Stimulated activated naive CD8-positive, alpha-beta T cell treated with anti-CD3 and anti-CD28 coated beads, Interleukin-15, amount 100 ng/mL, for 72 hours (primary cell): Measurements from ENCODE around the gene UBE2U.
A peak's percentile ranks its signal among the peaks of the same experiment; 100 is the strongest.

ENCODE experiments used
- ATAC-seq: fragments of 150-1000 bp; cut with Tn5 transposase; 2 replicates; pipeline ENCODE4 v1.10.0; 2021; ENCODE audit warnings: mild to moderate bottlenecking, moderate library complexity
- DNase-seq, 2 donors: peaks; one replicate each; pipeline ENCODE4 v3.0.0; 2021 to 2022
- H3K27ac Mint-ChIP-seq, 2 donors: one replicate each; pipeline ENCODE4 v1.8.0; 2022; ENCODE audit warnings: mild to moderate bottlenecking in 2 of 2, mixed read lengths in 2 of 2, moderate library complexity in 2 of 2
- H3K27me3 Mint-ChIP-seq: one replicate; pipeline ENCODE4 v1.8.0; 2022; ENCODE audit warnings: mixed read lengths
- H3K4me1 Mint-ChIP-seq: one replicate; pipeline ENCODE4 v1.8.0; 2022; ENCODE audit warnings: mild to moderate bottlenecking, mixed read lengths
- H3K4me3 Mint-ChIP-seq, 2 donors: one replicate each; pipeline ENCODE4 v1.8.0; 2022; ENCODE audit warnings: mild to moderate bottlenecking in 2 of 2, mixed read lengths in 2 of 2, moderate library complexity in 1 of 2
- H3K9me3 Mint-ChIP-seq, 2 donors: one replicate each; pipeline ENCODE4 v1.8.0; 2022; ENCODE audit warnings: mixed read lengths in 2 of 2

Gene UBE2U, protein sequence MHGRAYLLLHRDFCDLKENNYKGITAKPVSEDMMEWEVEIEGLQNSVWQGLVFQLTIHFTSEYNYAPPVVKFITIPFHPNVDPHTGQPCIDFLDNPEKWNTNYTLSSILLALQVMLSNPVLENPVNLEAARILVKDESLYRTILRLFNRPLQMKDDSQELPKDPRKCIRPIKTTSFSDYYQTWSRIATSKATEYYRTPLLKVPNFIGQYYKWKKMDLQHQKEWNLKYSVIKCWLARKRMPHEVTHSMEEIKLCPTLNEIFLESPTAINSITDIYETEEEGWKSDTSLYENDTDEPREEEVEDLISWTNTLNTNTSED

DNA sequence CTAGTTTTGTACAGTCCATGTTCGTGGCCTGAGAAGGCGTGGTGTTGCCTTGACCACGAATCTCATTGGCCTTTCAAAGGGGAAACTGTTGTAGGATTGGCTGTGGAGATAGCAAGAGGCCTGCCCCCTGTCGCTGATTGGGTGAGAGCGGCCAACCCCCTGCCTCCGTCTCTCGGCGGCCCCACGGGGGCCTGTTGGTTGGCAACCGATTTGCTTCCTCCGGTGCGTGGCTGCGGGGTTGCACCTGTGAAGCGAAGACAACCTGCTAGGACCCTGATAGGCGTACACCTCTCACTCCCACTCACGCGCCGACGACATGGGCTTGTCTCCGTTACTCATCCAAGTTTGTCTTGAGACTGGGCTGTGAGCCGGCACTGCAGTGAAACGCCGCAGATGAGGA is at the start of gene UBE2U:
UBE2U (plus strand) TSS at position 204 of the 400 bp plus-strand sequence. CDS start 428 bp downstream, outside the sequence.
- DNase-seq: no peak
- Mint-ChIP-seq H3K4me3 (no peak within 1 kb of the TSS), H3K9me3 (no peaks in the 10 kb centered on the region)

DNA sequence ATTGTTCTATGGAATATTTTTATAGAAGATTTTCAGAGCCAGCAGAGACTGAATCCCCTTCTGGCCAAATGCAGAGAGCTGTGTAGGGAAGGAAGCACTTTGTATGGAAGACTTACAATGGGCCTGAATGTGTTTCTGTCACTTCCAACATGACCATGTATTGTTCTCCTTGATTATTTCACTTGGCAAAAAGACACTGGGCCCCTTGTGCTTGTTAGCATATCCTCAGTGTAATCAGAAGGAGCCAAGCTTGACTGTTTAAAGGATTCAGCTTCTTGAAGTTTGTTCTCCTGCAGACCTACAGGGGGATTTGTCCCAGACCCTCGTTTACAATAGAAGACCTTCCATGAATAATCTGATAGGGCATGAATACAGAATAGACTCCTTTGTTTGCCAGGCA is 48.1 kb upstream of the UBE2U start:
- Mint-ChIP-seq H3K27me3 (peaks cover 8% of the 10 kb centered on the region), H3K4me1 (no peaks in the 10 kb centered on the region), H3K9me3 (no peaks in the 10 kb centered on the region), H3K4me3 (no peak overlapping the region), H3K27ac (peak overlapping the region in 1 of 2 donors; percentile 46)
- DNase-seq (no peak), ATAC-seq (no peak)

More for the DNA sequence above, at the start of gene UBE2U:
- Mint-ChIP-seq H3K27ac (no peak within 1 kb of the TSS), H3K4me1 (peaks cover 7% of the 10 kb centered on the region), H3K27me3 (peaks cover 12% of the 10 kb centered on the region)
- ATAC-seq: no peak

DNA sequence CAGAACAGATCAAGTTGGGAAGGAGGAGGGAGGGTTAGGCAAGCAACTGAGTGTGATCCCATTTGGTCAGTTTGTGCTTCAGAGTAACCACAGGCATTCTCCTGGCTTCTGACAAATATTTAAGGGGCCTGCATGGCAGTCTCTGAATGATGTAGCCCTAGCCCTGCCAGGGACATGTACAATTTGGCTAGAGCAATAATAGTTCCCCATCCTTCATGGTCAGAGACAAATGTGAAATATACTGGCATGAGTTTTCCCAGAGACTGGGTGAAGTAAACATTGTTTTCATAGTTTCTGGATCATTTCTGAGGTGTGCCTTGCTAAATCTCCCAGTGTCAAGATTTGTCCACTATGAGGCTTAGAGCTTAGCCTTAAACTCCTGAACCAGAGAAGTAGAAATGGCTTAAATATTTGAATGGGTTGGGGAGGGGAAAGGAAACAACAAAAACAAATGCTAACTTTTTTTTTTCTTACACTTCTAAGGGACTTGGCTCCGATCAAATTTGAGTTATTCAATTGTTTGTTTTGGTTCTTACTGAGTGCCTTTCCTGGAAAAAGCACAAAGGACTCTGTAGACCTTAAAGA is 42.0 kb upstream of the UBE2U start:
- no peaks in the 10 kb centered on the region for H3K4me1 Mint-ChIP-seq
- DNase-seq (no peak), ATAC-seq (no peak)
- no peaks in the 10 kb centered on the region for H3K9me3 Mint-ChIP-seq
- H3K27ac Mint-ChIP-seq: no peak overlapping the region
- H3K27me3 Mint-ChIP-seq: peaks cover 10% of the 10 kb centered on the region
- no peak overlapping the region for H3K4me3 Mint-ChIP-seq

DNA sequence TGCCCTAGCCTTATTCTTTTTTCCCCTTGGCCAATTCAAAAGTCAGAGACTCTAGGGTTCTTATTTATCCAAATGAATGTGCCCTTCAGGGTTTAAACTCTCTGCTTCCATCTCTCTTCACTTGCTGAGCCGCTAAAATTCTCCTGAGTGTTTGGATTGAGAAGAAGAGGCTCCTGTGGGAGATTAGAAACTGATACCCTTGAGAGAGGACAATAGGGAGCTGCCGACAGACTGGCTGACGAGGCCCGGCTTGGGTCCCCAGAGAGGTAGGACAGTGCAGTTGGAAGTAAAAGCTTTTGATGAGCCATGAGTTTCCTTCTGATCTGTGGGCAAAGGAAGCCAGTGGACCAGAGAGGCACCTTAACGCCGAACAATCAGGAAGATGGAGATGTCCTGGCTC is 41.3 kb upstream of the UBE2U start:
- Mint-ChIP-seq H3K27me3 (peaks cover 10% of the 10 kb centered on the region), H3K4me1 (no peaks in the 10 kb centered on the region), H3K4me3 (no peak overlapping the region), H3K9me3 (no peaks in the 10 kb centered on the region), H3K27ac (no peak overlapping the region)
- ATAC-seq (no peak), DNase-seq (no peak)

DNA sequence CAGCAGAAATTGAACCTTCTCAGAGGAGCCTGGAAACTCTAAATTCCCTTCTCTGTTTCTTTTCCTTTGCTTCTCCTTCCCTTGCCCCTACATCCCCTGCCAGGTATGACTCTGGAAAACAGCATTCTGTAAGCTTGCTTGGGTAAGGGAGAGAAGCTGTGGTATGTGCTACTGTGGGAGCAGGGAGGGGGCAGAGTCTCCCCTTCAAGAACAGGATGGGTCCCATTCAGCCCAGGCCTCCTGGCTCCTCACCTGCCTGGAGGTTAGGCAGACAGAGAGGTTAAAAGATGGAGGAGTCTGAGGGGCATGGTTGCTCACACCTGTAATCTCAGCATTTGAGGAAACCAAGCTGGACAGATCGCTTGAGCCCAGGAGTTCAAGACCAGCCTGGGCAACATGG is 40.6 kb upstream of the UBE2U start:
- H3K27ac Mint-ChIP-seq: no peak overlapping the region
- no peaks in the 10 kb centered on the region for H3K4me1 Mint-ChIP-seq
- H3K4me3 Mint-ChIP-seq: no peak overlapping the region
- no peak for ATAC-seq
- peaks cover 10% of the 10 kb centered on the region for H3K27me3 Mint-ChIP-seq
- H3K9me3 Mint-ChIP-seq: no peaks in the 10 kb centered on the region
- no peak for DNase-seq

DNA sequence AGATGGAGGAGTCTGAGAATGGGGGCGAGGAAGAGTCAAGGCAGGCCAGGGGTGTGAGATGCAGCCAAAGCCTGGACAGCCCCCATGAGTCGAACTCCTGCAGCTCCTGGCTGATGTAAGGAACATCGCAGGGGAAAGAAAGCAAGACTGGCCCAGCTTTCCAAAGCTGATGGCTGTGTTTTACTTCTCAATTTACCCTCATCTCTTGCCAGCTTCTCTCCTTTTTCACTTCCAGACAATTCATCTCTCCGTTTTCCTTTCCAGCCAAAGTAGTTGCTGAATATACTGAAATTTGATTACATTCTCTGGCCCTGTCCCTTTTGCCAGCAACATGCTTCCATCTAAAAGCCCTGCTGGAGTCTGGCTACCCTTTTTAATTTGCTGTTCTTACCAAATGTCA is 40.0 kb upstream of the UBE2U start:
- H3K9me3 Mint-ChIP-seq: no peaks in the 10 kb centered on the region
- H3K4me1 Mint-ChIP-seq: no peaks in the 10 kb centered on the region
- no peak overlapping the region for H3K4me3 Mint-ChIP-seq
- H3K27ac Mint-ChIP-seq: no peak overlapping the region
- ATAC-seq: no peak
- no peak for DNase-seq
- H3K27me3 Mint-ChIP-seq: peaks cover 10% of the 10 kb centered on the region

DNA sequence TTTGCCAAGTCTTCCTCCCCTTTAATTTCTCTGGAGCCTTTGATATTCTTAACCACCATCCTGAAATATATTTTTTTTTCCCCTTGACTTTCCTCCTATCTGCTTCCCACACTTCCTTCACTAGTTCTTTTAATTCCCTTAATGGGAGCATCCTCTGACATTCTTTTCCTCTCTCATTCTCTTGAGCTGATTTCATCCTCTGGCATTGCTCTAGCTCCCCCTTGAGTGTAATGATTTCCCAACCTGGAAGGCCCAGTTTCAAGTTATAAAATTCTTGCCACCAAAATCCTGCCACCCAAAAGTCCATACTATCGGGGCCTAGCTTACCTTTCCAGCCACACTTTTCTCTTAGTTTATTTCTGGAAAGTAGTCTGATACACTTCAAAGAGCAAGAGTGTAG is 39.5 kb upstream of the UBE2U start:
- Mint-ChIP-seq H3K27ac (no peak overlapping the region), H3K9me3 (peaks cover 0 to under 1% of the 10 kb centered on the region in 2 donors), H3K4me3 (no peak overlapping the region), H3K4me1 (no peaks in the 10 kb centered on the region), H3K27me3 (peaks cover 10% of the 10 kb centered on the region)
- no peak for DNase-seq
- ATAC-seq: no peak

DNA sequence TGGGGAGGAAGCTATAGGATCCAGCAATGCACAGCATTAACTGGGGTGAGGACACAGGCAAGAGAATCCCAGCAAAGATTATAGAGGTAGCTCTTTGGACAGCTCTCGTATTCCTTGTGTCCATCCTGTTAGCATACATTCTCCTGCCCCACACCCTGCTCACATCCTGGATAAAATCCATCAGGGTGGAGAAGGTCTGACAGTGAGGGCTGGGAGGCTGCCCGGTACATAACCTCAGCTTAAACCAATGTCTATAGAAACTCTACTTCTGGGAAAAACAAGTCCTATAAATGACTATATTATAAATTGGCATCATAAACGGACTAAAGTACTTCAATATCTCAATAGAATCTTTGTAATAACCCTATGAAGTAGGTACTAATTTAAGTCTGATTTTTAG is 36.8 kb upstream of the UBE2U start:
- H3K4me3 Mint-ChIP-seq: no peak overlapping the region
- ATAC-seq (no peak), DNase-seq (no peak)
- peaks cover 8% of the 10 kb centered on the region for H3K4me1 Mint-ChIP-seq
- peaks cover 0 to 4% of the 10 kb centered on the region in 2 donors for H3K9me3 Mint-ChIP-seq
- H3K27ac Mint-ChIP-seq: no peak overlapping the region
- H3K27me3 Mint-ChIP-seq: peaks cover 24% of the 10 kb centered on the region

DNA sequence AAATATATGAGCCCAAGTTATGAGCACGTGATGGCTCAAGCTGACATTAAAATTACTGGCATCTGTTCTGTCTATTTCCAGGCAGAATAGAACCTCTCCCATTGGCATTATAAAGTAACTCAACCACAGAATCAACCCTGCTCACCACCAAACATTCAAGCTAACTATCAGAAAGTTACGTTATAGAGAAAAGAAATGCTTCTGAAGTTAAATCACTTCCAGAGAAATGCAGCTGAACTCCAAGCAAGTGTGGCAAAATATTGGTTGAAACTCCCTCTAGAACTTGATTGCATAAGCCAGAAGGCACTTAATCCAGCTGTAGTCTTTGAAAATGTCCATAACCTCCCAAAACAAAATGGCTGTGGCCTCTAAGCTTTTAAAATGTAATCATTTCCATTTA is 36.2 kb upstream of the UBE2U start:
- Mint-ChIP-seq H3K9me3 (peaks cover 0 to 4% of the 10 kb centered on the region in 2 donors), H3K27me3 (peaks cover 18% of the 10 kb centered on the region), H3K4me3 (no peak overlapping the region), H3K27ac (no peak overlapping the region), H3K4me1 (peaks cover 13% of the 10 kb centered on the region)
- ATAC-seq (no peak), DNase-seq (no peak)

DNA sequence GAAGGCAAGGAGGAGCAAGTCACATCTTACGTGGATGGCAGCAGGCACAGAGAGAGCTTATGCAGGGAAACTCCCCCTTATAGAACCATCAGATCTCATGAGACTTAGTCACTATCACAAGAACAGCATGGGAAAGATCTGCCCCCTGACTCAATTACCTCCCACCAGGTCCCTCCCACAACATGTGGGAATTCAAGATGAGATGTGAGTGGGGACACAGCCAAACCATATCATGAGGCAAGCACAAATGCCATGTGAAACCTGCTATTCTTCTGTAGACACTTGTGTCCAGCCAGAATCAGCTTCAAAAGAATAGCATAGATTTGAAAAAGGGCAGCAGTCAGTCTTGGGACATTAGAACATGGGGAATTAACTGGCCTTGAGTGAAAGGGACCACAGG is 32.2 kb upstream of the UBE2U start:
- Mint-ChIP-seq H3K27ac (no peak overlapping the region), H3K4me1 (peaks cover 23% of the 10 kb centered on the region), H3K27me3 (peaks cover 33% of the 10 kb centered on the region), H3K4me3 (no peak overlapping the region), H3K9me3 (peaks cover 0 to 4% of the 10 kb centered on the region in 2 donors)
- DNase-seq: no peak
- ATAC-seq: no peak

DNA sequence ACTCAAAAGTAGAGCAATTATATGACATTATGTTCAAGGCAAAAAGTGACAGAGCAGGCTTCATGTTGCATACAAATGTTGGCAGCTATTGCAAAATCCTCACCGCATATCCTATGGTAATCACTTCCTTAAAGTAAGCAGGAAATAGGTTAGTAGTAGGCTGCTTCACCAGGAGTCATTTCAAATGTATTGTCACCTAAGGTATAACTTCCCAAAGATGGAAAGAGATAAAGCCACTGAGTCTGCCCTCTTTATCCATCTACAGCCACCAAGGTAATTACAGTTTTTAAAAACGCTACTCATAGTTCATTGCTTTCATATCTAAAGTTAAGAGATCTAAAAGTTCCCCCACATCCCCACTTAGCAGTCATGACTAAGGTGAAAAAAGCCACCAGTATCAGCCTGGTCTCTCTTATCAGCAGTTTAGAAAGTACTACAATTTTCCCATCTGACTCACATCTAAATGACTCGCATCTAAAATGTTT is 31.6 kb upstream of the UBE2U start:
- H3K27me3 Mint-ChIP-seq: peaks cover 39% of the 10 kb centered on the region
- ATAC-seq: peak; percentile 72
- DNase-seq: no peak
- peaks cover 23% of the 10 kb centered on the region for H3K4me1 Mint-ChIP-seq
- H3K9me3 Mint-ChIP-seq: peaks cover 0 to 4% of the 10 kb centered on the region in 2 donors
- H3K27ac Mint-ChIP-seq: no peak overlapping the region
- peak overlapping the region in 1 of 2 donors; percentile 17 for H3K4me3 Mint-ChIP-seq

DNA sequence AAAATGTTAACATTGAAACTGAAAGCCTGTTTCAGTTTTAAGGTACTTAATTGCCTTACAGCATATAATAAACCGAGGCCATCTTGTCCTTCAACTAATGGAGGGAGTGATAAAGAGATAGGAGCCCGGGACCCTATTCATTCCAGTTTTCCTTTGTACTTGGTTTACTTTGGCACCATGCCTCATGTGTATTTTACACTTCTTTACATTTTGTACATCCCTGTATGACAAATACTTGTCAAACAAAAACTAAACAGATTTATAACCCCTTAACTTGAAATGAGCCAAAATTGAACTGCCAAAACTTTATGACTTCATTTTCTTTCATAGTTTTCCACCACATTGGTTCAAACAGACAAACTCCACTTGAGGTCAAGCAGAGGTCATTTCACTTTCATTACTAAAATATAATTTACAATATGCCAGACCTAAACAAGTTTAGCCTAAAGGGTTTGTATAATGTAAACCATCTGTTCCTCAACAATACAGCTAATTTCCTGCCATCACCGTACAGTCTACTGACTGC is 30.9 kb upstream of the UBE2U start:
- Mint-ChIP-seq H3K27ac (no peak overlapping the region), H3K27me3 (peaks cover 42% of the 10 kb centered on the region)

DNA sequence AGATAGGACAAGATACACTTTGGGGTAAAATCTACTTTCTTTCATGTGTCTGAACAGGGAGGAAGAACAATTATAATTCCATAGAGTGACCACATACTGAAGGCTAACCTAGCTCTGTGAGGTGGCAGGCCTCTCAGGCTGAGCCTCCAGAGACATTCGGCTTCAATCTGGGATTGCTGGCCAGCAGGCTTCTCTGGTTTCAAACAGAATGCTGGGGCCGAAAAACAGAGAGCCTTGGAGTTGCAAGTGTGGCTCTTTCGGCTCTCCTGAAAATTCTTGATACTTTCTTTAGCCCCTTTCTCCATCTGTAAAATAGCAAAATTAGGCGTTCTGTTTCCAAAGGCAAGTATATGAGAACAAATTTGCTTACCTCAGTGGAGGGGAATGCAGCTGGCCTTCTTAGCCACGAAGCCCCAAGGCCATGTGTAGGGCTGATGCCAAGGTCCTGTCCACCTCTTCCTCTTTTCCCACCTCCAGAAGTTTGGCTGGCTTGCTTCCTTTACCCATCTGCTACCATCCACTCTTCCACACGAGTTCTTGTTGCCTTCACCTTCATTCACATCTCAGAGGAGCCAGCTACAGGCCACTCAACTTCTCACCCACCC is 30.0 kb upstream of the UBE2U start:
- Mint-ChIP-seq H3K27me3 (peaks cover 51% of the 10 kb centered on the region), H3K4me1 (peaks cover 23% of the 10 kb centered on the region), H3K27ac (no peak overlapping the region), H3K4me3 (no peak overlapping the region), H3K9me3 (peaks cover 0 to 4% of the 10 kb centered on the region in 2 donors)
- no peak for ATAC-seq
- DNase-seq: no peak

More for the DNA sequence above, 30.9 kb upstream of the UBE2U start:
- no peak for ATAC-seq
- peaks cover 23% of the 10 kb centered on the region for H3K4me1 Mint-ChIP-seq
- peaks cover 0 to 4% of the 10 kb centered on the region in 2 donors for H3K9me3 Mint-ChIP-seq
- DNase-seq: no peak
- H3K4me3 Mint-ChIP-seq: no peak overlapping the region

DNA sequence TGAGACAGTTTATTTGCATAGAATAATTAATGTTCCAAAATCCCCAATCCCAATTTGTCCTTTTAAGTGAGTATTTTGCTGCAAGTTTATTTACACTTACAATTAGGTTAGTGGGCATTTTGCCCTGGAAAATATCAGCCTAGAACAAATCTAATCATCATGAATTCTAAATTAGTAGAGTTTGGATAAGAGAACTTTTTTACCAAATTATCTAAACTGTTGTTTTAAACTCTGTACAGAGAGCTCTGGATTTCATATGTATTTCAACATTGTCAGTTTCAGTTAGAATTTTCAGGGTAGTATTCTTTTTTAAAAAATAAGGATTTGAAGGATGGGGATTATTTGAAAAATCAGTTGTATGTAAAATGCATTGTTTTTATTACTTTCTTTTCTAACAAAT is 27.8 kb upstream of the UBE2U start:
- Mint-ChIP-seq H3K27ac (no peak overlapping the region), H3K4me3 (no peak overlapping the region), H3K9me3 (no peaks in the 10 kb centered on the region), H3K4me1 (peaks cover 23% of the 10 kb centered on the region), H3K27me3 (peaks cover 43% of the 10 kb centered on the region)
- ATAC-seq (no peak), DNase-seq (no peak)

DNA sequence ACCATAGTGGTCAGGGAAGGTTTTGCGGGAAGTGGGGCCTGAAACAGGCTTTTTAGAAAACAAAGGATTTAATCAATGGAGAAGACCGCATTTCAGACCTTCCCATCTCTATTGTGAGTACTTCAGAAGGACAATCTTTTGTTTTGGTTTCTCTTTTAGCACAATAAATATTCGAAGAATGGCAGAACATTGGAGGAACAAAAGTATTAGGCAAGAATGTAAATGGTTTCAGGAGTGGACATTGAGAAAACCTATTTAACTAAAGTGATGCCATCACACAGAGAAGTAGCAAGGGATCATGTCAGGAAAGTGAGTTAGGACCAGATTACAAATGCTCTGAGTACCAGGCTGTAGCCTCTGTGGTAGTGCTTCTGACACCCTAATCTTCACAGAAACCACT is 26.8 kb upstream of the UBE2U start:
- Mint-ChIP-seq H3K9me3 (no peaks in the 10 kb centered on the region), H3K4me3 (no peak overlapping the region), H3K27me3 (peaks cover 36% of the 10 kb centered on the region), H3K27ac (no peak overlapping the region), H3K4me1 (peaks cover 15% of the 10 kb centered on the region)
- no peak for ATAC-seq
- no peak for DNase-seq

DNA sequence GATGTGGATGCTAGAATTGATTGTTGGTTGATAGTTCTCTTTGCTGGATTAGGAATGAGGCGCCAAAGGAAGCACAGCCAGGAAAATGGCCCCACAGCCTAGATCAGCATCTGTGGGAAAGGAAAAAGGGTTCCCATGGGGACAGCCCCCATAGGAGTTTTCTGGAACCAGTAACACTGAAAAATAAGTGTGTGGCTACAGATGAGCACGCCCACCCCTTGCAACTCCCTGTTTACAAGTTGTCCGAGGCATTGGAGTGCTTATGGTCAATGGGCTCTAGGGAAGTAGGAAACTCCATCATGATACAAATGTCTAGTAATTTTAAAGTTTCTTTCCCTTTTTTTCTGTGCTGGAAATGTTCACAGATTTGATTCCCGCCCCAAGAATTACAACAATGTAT is 23.8 kb upstream of the UBE2U start:
- Mint-ChIP-seq H3K27ac (no peak overlapping the region), H3K4me3 (no peak overlapping the region), H3K27me3 (peaks cover 36% of the 10 kb centered on the region), H3K9me3 (no peaks in the 10 kb centered on the region), H3K4me1 (peaks cover 6% of the 10 kb centered on the region)
- ATAC-seq (no peak), DNase-seq (no peak)
